ENCODE data around the gene ABHD12B. TPM values are rescaled to one million over a fixed set of nuclear protein-coding genes. Genes with fewer than 3 reads are reported as not detected.

ABHD12B gene
- total and polyA plus RNA-seq, 9 of the 15 experiments (the other 6 are each of a cell fraction or from before 2014, with no cell fraction given) = not detected

GRCh38 chr14:50826681-50827080 is 45.2 kb upstream of the ABHD12B start (continued):
- TF ChIP-seq BMI1 (IDR thresholded peaks at IDR 0.05; ENCODE audit: low read length) (no peak), ZNF318 (IDR thresholded peaks at IDR 0.05; ENCODE audit: borderline replicate concordance in 1 of 2, low read depth in 1 of 2) (no peak), RBM25 (IDR thresholded peaks at IDR 0.05; ENCODE audit: low read depth, low read length, severe bottlenecking) (no peak), THAP7 (CRISPR knock-in tag; IDR thresholded peaks at IDR 0.05) (no peak), CBFA2T2 (conservative IDR thresholded peaks at IDR 0.05) (no peak), KLF10 (CRISPR knock-in tag; IDR thresholded peaks at IDR 0.05) (no peak)
